ENCODE data around the gene SETD1A.

Gene SETD1A

DNA sequence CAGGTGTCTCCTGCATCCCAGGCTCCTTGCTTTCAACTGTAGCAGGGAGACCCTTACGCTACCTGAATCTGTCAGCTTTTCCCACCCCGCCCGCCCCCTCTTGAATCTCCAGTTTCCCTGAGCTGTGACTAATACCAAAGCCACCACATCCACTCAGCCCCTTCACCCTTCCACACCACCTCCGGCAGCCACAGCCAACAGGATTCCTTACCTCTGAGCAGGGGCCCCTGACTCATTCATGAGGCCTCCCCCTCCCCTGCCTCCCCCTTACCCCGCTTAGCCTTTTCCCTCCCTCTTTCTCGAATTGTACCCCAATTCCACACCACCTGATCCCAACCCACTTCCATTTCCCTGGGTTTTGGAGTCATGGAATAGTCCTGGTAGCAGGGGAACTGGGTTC lies 50.6 kb downstream of the SETD1A start:
- TF ChIP-seq, protein P1, sequence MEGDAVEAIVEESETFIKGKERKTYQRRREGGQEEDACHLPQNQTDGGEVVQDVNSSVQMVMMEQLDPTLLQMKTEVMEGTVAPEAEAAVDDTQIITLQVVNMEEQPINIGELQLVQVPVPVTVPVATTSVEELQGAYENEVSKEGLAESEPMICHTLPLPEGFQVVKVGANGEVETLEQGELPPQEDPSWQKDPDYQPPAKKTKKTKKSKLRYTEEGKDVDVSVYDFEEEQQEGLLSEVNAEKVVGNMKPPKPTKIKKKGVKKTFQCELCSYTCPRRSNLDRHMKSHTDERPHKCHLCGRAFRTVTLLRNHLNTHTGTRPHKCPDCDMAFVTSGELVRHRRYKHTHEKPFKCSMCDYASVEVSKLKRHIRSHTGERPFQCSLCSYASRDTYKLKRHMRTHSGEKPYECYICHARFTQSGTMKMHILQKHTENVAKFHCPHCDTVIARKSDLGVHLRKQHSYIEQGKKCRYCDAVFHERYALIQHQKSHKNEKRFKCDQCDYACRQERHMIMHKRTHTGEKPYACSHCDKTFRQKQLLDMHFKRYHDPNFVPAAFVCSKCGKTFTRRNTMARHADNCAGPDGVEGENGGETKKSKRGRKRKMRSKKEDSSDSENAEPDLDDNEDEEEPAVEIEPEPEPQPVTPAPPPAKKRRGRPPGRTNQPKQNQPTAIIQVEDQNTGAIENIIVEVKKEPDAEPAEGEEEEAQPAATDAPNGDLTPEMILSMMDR (IDR thresholded peaks at IDR 0.05): no peak

DNA sequence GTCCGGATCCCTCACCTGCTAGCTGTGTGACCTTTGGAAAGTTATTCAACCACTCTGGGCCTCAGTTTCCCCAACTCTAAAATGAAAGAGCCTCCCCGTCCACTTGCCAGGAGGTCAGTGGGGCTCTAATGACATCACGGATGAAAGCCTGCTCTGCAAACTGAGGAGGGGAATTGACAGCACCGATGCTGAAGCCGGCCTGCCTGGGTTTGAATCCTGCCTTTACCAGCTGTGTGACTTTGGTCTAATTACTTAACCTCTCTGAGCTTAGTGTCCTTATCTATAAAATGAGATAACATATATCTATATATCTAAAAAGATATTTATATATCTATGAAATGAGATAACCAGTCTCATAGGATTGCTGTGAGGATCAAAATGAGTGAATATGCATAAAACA lies 51.0 kb downstream of the SETD1A start:
- TF ChIP-seq, protein P1 (IDR thresholded peaks at IDR 0.05): no peak

DNA sequence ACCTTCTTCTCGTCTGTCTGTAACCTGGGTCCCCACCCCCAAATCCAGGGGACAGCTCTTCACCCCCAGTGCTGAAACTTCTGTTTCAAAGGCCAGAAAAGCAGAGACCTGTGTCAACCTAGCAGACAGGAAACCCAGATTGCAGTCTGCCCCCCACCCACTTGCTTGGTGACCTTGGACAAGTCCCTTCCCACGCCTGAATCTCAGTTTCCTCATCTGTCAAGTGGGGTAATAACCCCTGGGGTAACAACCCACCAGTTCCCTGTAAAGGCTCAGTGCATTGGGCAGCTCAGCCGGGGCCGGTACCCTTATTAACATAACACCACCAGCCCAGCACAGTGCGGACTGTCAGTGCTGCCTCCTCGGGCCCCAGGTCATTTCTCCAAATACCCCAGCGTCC lies 51.6 kb downstream of the SETD1A start:
- TF ChIP-seq, protein P1 (IDR thresholded peaks at IDR 0.05): no peak

DNA sequence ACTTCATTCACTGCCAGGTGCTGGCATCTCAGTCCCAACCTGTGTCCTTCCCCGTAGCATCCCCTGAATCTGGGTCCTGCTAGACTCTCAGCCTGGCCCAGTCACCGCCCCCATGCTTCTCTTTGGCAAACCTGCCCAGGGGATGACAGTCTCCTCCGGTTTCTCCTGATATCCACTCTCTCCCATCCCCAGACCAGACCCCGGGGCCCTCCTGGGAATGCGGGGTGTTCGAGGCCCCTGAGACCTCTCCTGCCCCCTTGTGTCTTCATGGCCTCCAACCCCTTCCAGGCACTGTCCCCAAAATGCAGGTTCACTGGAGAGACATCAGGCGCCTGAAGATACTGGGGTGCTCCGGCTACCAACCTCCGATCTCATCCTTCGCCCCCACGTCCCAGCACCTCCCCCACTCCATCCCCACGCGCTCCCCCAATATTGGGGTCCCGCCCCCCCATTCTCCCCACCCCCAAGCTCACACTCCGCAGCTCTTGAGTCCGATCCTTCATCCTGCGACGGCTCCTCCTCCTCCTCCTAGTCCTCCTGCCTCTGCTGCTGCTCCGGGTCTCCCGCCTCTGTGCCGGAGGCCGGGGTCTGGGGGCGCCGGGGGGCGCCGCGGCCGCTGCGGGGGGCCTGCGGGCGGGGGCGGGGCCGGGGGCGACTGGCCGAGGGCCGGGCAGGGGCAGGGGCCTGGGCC lies 52.5 kb downstream of the SETD1A start:
- TF ChIP-seq, protein P1 (IDR thresholded peaks at IDR 0.05): no peak

DNA sequence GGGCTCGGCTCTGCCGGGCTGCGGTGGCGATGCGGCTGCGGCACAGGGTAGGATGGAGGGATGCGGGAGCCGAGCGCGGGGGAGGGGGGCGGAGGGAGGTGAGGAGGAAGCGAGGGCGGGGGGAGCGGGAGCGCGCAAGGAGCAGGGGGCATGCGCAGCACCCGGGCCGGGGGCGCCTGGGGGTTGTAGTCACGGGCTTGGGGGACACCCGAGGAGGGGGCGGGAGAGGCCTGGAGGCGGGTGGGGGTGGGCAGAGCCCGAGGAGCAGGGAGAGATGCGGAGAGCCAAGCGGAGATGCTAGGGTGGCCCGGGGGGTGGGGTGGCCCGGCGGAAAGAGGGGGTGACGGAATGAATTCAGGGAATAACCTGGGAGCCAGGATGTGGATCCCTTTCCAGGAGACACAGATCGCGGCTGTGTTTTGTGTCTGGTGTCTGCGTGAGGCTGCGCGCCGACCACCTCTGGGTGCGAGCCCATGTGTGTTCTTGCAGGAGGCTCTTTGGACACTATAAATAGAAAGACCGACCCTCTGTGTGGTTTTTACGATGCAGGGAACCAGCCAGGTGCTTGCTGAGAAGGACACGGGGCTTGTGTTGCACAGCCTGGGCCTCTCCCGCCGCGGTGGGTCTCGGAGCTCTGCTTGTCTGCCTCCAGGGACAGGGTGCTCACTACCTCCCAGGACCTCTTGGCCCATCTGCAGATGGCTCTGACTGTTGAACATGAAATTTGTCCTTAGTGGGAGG lies 53.2 kb downstream of the SETD1A start, which contains the start of gene STX1B:
TSS of gene STX1B (minus strand) at position 54 of the 741 bp plus-strand sequence. CDS start 242 bp downstream, outside the sequence.
- TF ChIP-seq, protein P1 (IDR thresholded peaks at IDR 0.05): no peak

DNA sequence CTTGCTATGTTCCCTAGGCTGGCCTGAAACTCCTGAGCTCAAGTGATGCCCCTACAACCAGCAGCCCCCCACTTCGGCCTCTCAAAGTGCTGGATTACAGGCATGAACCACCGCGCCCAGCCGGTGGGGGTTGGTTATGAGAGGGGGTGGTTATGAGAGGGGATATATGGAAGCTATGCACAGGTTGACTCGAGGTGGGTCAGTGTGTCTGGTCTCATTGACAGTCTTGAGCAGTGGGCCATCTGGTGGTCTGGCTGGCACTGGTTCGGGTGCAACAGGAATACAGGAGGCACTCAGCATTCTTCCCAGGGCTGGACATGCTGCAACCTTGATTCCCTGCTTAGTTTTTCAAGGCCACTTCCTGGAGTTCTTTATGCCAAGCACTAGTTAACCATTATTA lies 58.5 kb downstream of the SETD1A start:
- TF ChIP-seq, protein P1 (IDR thresholded peaks at IDR 0.05): no peak

DNA sequence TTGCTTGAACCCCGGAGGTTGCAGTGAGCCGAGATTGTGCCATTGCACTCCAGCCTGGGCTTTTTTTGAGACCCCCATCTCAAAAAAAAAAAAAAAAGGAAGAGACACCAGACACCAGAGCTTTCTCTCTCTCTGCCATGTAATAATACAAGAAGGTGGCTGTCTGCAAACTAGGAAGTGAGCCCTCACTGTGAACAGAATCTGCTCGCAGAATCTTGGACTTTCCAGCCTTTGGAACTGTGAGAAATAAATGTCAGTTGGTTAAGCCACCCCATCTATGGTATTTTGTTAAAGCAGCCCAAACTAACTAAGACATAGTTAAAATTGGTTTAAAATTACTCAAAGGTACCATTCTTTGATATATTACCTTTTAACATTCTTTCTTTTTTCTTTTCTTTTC lies 63.0 kb downstream of the SETD1A start:
- TF ChIP-seq, protein P1 (IDR thresholded peaks at IDR 0.05): no peak
